HG02938 (cell line): Measurements from ENCODE around the gene SARNP.
"Not testable (repeated sequence)": the region's sequence is repeated elsewhere in the genome, so short reads cannot be mapped to it uniquely, and the experiment has no call there.

ENCODE experiments used
- ATAC-seq: cut with Tn5 transposase; IDR thresholded peaks from one replicate; pipeline ENCODE4 v1.9.1; 2021; ENCODE audit warnings: mild to moderate bottlenecking, moderate library complexity; ENCODE audit not compliant: unreplicated experiment

Gene SARNP

GRCh38 chr12:55817345-55818139, at the start of gene SARNP, which contains the start of gene ORMDL2:
Gene SARNP (minus strand): TSS chr12:55817724. CDS start chr12:55817701, 23 bp downstream.
Gene ORMDL2 (plus strand): TSS chr12:55818041. CDS start chr12:55819000, 959 bp downstream.
- peak; percentile 98 for ATAC-seq

DNA sequence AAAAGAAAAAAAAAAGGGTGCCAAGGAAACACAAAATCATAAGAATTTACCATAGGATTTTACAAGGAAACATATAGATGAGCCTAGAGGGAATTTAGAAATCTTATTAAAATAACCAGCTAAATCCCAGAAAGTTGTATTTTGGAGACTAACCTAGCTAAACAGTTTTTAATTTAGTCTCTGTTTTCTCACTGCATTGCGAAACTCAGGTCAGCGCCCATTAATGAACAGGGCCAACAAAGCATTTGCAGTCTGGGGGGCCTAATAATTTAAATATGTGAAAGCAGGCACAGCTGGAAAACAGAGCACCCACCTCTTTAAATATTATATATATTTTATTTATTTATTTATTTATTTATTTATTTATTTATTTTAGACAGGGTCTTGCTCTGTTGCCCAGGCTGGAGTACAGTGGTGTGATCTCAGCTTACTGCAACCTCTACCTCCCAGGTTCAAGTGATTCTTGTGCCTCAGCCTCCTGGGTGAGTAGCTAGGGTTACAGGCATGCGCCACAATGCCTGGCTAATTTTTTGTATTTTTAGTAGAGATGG, 49.0 kb upstream of the SARNP start:
- not testable (repeated sequence) for ATAC-seq

DNA sequence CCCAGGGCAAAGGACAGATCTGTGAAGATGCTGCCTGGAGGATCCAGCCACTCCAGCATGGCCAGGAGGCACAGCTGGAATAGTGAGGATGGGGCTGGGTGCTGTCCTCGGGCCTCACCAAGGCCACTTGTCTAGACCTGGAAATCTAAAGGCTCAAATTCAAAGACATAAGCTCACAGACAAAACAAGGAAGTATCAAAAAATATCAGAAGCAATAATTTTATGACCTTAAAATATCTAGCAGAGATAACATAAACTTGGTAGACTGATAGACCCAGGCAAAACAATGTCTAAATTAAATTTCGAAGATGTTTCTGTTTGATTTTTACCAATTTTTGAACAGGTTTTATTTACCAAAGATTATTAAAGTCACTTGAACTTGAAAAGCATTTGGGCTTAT, 47.8 kb upstream of the SARNP start:
- no peak for ATAC-seq

- ATAC-seq, result not testable (repeated sequence)
Observed at GRCh38 chr12:55862931-55863330, 45.4 kb upstream of the SARNP start.

DNA sequence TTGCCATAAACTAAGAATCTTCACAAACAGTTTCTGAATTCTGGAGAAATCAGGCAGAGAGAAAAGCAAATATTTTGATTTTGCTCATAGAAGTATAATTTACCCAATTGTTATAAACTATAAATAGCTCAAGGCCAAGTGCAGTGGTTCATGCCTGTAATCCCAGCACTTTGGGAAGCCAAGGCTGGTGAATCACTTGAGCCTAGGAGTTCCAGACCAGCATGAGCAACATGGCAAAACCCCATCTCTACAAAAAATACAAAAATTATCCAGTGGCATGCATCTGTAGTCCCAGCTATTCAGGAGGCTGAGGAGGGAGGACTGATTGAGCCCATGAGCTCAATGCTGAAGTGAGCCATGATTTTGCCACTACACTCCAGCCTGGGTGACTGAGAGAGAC, 44.8 kb upstream of the SARNP start:
- no peak for ATAC-seq

DNA sequence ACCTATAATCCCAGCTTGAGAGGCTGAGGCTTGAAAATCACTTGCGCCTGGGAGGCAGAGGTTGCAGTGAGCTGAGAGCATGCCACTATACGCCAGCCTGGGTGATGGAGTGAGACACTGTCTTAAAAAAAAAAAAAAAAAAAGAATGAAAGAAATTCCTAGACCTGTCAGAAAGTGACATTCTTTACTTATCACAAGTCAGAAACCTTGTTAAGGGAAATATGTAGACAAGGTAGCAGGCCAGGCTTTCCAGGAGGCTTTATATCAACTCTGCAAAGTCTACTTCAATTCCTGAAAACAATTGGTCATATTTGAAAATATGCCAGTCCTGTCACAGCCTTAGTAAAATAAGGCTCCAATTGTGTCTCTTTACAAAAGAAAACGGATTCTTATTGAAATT, 44.3 kb upstream of the SARNP start:
- ATAC-seq, result no peak

DNA sequence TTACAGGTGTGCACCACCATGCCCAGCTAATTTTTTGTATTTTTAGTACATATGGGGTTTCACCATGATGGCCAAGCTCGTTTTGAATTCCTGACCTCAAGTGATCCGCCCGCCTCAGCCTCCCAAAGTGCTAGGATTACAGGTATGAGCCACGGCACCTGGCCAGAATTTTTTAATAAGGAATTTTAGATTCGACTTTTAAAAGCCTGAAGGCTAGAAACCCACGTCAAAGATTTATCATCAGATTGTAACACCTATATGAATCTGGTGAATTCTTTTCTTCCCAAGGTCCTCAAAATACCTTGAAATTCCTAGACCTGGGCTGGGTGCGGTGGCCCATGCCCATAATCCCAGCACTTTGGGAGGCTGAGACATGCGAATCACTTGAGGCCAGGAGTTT, 43.9 kb upstream of the SARNP start:
- no peak for ATAC-seq

- no peak for ATAC-seq
Observed at GRCh38 chr12:55852740-55853139, 35.2 kb upstream of the SARNP start.

- ATAC-seq, result no peak
Observed at GRCh38 chr12:55850893-55851292, 33.4 kb upstream of the SARNP start.

DNA sequence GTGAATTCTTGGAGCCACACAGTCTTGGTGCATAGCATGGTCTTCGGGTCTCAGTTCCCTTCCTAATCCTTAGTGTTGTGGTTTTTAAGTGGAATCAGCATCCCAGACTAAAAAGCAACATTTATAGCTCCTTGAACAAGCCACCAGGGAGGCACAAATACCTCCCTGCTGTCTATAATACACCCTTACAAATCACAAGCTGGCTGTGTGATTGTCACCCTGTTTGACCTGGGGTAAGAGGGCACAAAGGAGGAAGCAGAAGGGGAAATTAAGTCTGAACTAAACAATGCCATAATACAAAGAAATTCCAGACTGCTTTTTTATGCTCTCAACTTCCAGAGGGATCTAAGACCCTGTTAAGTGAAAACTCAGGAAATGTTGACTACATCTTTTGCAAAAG, 32.9 kb upstream of the SARNP start:
- ATAC-seq, result no peak

GRCh38 chr12:55849616-55850343, 32.3 kb upstream of the SARNP start:
- ATAC-seq, result no peak

DNA sequence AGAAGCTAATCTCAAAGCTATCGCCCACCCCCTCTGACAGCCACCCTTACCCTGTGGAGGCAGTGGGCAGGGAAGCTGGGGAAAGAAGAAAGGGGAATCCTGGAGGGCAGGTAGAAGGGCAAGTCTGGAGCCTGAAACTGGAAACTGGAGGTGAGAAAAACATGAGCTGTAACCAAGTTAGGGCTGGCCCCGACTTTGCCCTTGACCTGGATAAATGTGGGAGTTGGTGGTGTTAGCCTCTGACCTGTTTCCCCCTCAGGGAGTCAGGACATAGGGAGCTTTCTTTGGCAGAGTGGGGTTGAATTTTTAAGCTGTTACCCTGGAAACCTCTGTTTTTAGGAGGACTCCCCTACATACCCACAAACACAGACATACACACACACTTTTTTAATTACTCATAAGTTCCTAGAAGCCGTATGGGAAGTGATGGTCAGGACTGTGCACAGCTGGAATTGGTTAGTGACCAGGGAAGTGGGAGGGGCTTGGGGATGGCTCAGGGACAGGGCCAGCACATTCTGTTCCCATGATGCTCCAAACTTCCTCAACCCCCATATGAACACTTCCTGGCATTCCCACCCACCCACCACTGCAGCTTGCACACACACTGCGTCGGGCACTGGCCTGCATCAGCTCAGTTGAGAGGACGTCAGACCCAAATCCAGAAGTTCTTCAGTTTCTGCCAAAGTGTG, 30.2 kb upstream of the SARNP start:
- no peak for ATAC-seq

- no peak for ATAC-seq
Observed at GRCh38 chr12:55847033-55847432, 29.5 kb upstream of the SARNP start.

GRCh38 chr12:55845785-55846496, 28.4 kb upstream of the SARNP start:
- ATAC-seq, result no peak

- ATAC-seq, result no peak
Observed at GRCh38 chr12:55845361-55845760, 27.8 kb upstream of the SARNP start.

DNA sequence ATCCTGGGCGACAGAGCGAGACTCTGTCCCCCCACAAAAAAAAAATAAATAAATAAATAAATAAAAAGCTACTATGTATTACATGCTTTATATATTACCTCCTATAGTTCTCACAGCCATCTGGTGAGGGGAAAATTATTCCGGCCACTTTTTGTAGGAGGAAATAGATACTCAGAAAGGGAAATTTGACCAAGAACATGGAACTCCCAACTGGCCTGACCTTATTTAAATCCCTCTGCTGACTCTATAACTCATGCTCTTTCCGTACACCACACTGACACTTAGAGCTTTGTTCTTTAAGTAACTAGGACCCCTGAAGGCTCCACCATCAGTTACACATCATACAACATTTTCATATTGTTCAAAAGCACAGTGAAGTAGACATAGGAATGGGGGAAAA, 27.4 kb upstream of the SARNP start:
- ATAC-seq, result no peak

- no peak for ATAC-seq
Observed at GRCh38 chr12:55843431-55843830, 25.9 kb upstream of the SARNP start.

DNA sequence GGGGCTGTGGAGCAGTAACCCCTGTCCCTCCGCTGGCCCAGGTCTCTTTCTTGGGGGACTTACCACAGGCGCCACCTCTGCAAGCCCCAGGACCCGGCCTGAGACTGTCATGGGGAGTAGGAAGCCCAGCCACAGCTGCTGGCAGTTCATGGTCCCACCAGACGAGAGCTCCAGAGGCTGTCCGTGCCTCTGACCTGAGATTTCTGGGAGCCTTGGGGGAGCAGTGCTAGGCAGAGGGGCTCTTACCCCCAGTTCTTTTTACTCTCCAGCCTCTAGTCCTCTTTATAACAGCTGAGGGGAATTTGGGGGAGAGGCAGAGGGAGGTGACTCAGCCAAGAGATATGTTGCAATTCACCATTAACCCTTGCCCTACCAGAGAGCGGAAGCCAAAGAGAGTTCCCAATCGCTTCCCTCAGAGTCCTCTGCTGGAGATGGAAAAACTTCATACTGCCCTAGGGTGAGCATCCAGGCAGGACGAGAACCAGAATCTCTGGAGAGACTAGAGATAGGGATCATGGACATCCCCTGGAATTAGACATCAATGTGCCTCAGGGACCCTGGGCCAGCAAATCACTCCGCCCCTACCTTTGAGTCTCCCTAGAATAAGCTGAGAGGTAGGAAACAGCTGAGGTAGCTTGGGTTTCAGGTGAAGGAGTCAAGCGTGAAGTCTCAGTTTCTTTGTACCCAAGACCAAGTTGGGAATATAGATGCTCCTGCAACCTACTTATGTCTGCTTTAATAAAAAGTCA, 25.3 kb upstream of the SARNP start, which contains the start of gene MMP19:
Gene MMP19, minus strand, starts transcription at position 256 of the 749 bp plus-strand sequence. Its CDS starts 106 bp downstream, at position 150.
- ATAC-seq, result no peak

GRCh38 chr12:55840581-55841351, 23.2 kb upstream of the SARNP start:
- no peak for ATAC-seq
